ENCODE measurements around the gene MMP24OS.

DNA sequence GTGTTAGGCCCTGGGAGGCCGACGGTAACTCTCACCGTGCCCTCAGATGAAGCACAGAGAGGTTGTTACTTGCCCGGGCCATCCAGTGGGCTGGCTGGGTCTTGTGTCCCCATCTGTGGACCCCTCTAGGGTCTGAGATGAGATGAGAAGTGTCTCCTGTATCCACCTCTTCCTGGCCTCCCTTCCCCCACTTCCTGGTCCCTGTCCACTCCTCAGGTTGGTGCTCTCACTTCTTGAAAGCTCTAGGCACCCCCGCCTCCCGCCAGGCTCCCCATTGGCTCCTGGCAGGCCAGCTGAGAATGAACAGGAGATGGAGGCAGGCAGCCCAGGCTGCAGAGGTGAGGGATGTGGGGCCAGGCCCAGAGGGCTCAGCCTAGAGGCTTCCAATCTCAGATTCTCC lies 1.5 kb downstream of the MMP24OS start:
- TF ChIP-seq, protein P1, sequence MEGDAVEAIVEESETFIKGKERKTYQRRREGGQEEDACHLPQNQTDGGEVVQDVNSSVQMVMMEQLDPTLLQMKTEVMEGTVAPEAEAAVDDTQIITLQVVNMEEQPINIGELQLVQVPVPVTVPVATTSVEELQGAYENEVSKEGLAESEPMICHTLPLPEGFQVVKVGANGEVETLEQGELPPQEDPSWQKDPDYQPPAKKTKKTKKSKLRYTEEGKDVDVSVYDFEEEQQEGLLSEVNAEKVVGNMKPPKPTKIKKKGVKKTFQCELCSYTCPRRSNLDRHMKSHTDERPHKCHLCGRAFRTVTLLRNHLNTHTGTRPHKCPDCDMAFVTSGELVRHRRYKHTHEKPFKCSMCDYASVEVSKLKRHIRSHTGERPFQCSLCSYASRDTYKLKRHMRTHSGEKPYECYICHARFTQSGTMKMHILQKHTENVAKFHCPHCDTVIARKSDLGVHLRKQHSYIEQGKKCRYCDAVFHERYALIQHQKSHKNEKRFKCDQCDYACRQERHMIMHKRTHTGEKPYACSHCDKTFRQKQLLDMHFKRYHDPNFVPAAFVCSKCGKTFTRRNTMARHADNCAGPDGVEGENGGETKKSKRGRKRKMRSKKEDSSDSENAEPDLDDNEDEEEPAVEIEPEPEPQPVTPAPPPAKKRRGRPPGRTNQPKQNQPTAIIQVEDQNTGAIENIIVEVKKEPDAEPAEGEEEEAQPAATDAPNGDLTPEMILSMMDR (IDR thresholded peaks at IDR 0.05) = no peak
- TF ChIP-seq EZH2 (IDR thresholded peaks at IDR 0.05; ENCODE audit: borderline replicate concordance, insufficient read depth, low read depth, low read length, poor library complexity, severe bottlenecking) = no peak

Measured in B cell (primary cell).